H9 (cell line): ENCODE data around the gene GSPT2. TPM values are rescaled to one million over a fixed set of nuclear protein-coding genes. Genes with fewer than 3 reads are reported as not detected.

Experiments
- DNase-seq: peaks from one replicate; pipeline ENCODE4 v3.0.0-alpha.2; 2017
- H2AFZ ChIP-seq: one replicate; pipeline ENCODE4 v1.6.1; 2013; ENCODE audit warnings: mild to moderate bottlenecking, low read length, control low read depth, moderate library complexity
- H2AK5ac ChIP-seq: 2 replicates; pipeline ENCODE4 v1.6.1; 2013; ENCODE audit warnings: low read length, control low read depth, mixed read lengths; ENCODE audit not compliant: insufficient read length
- H2BK120ac ChIP-seq: one replicate; pipeline ENCODE4 v1.6.1; 2013; ENCODE audit warnings: low read depth, mild to moderate bottlenecking, low read length, control low read depth, inconsistent platforms; ENCODE audit not compliant: poor library complexity, severe bottlenecking
- H2BK12ac ChIP-seq: 2 replicates; pipeline ENCODE4 v1.6.1; 2013; ENCODE audit warnings: low read length, control low read depth, mixed read lengths, low read depth; ENCODE audit not compliant: insufficient read length
- H2BK15ac ChIP-seq: 2 replicates; pipeline ENCODE4 v1.6.1; 2013; ENCODE audit warnings: low read depth, low read length, control low read depth
- H2BK20ac ChIP-seq: one replicate; pipeline ENCODE4 v1.6.1; 2013; ENCODE audit warnings: low read depth, mild to moderate bottlenecking, low read length, control low read depth, inconsistent platforms; ENCODE audit not compliant: poor library complexity, severe bottlenecking
- H2BK5ac ChIP-seq: 2 replicates; pipeline ENCODE4 v1.6.1; 2013; ENCODE audit warnings: low read length, control low read depth, mixed read lengths; ENCODE audit not compliant: insufficient read length
- H3K14ac ChIP-seq: 2 replicates; pipeline ENCODE4 v1.6.1; 2013; ENCODE audit warnings: low read length, control low read depth; ENCODE audit not compliant: insufficient read depth
- H3K18ac ChIP-seq: 2 replicates; pipeline ENCODE4 v1.6.1; 2013; ENCODE audit warnings: low read depth, mild to moderate bottlenecking, mixed read lengths, low read length, control low read depth; ENCODE audit not compliant: insufficient read length
- H3K23ac ChIP-seq: 2 replicates; pipeline ENCODE4 v1.6.1; 2013; ENCODE audit warnings: low read length, control low read depth, mixed read lengths, low read depth; ENCODE audit not compliant: insufficient read length
- H3K23me2 ChIP-seq: 2 replicates; pipeline ENCODE4 v1.6.1; 2013; ENCODE audit warnings: low read depth, mild to moderate bottlenecking, mixed read lengths, low read length, control low read depth; ENCODE audit not compliant: insufficient read length, poor library complexity, severe bottlenecking
- H3K27ac ChIP-seq: 2 replicates; pipeline ENCODE4 v1.5.1; 2013; ENCODE audit warnings: low read length, control low read depth, mixed read lengths, low read depth; ENCODE audit not compliant: insufficient read length
- H3K27me3 ChIP-seq: 2 replicates; pipeline ENCODE4 v1.6.1; 2013; ENCODE audit warnings: low read length, control low read depth, inconsistent platforms; ENCODE audit not compliant: insufficient read depth
- H3K4ac ChIP-seq: 2 replicates; pipeline ENCODE4 v1.6.1; 2013; ENCODE audit warnings: low read depth, mild to moderate bottlenecking, control low read depth, inconsistent platforms, low read length, moderate library complexity
- H3K4me1 ChIP-seq: 2 replicates; pipeline ENCODE4 v1.6.1; 2013; ENCODE audit warnings: low read length, control low read depth, inconsistent platforms; ENCODE audit not compliant: insufficient read depth
- H3K4me2 ChIP-seq: 2 replicates; pipeline ENCODE4 v1.6.1; 2013; ENCODE audit warnings: low read length, control low read depth, mixed read lengths; ENCODE audit not compliant: insufficient read length, insufficient read depth
- H3K56ac ChIP-seq: 2 replicates; pipeline ENCODE4 v1.6.1; 2013; ENCODE audit warnings: low read depth, mild to moderate bottlenecking, mixed read lengths, low read length, control low read depth; ENCODE audit not compliant: insufficient read length
- H3K79me1 ChIP-seq: 2 replicates; pipeline ENCODE4 v1.6.1; 2013; ENCODE audit warnings: low read depth, mild to moderate bottlenecking, moderate library complexity, low read length, control low read depth, inconsistent platforms; ENCODE audit not compliant: insufficient read depth, poor library complexity, severe bottlenecking
- H3K79me2 ChIP-seq: 2 replicates; pipeline ENCODE4 v1.6.1; 2013; ENCODE audit warnings: low read length, control low read depth, inconsistent platforms; ENCODE audit not compliant: insufficient read depth
- H3K9ac ChIP-seq: 2 replicates; pipeline ENCODE4 v1.6.1; 2013; ENCODE audit warnings: low read length, control low read depth, mixed read lengths; ENCODE audit not compliant: insufficient read length; ENCODE audit errors: extremely low read depth
- H3K9me3 ChIP-seq: one replicate; pipeline ENCODE4 v1.6.1; 2013; ENCODE audit warnings: low read depth, low read length, inconsistent platforms; ENCODE audit not compliant: control insufficient read depth
- H3T11ph ChIP-seq: one replicate; pipeline ENCODE4 v1.6.1; 2013; ENCODE audit warnings: mild to moderate bottlenecking, low read length, control low read depth, inconsistent platforms
- H4K20me1 ChIP-seq: one replicate; pipeline ENCODE4 v1.6.1; 2013; ENCODE audit not compliant: control insufficient read depth, insufficient read length, insufficient read depth
- H4K5ac ChIP-seq: 2 replicates; pipeline ENCODE4 v1.6.1; 2013; ENCODE audit warnings: low read depth, mild to moderate bottlenecking, mixed read lengths, low read length, control low read depth; ENCODE audit not compliant: insufficient read length
- H4K8ac ChIP-seq: replicated peaks from 2 replicates; pipeline ENCODE4 v1.6.1; 2013; ENCODE audit warnings: low read length, control low read depth, mixed read lengths, low read depth; ENCODE audit not compliant: insufficient read length
- H4K91ac ChIP-seq: 2 replicates; pipeline ENCODE4 v1.6.1; 2013; ENCODE audit warnings: low read depth, mild to moderate bottlenecking, moderate library complexity, mixed read lengths, low read length, control low read depth; ENCODE audit not compliant: insufficient read length
- H3K27ac Mint-ChIP-seq, 3 experiments: 2 replicates in 2 of 3; 3 replicates in 1 of 3; pipeline ENCODE4 v1.8.0; 2020 to 2021; ENCODE audit warnings: mixed read lengths in 3 of 3, mild to moderate bottlenecking in 1 of 3, moderate library complexity in 1 of 3
- H3K27me3 Mint-ChIP-seq: 2 replicates; pipeline ENCODE4 v1.8.0; 2021; ENCODE audit warnings: low read depth, mild to moderate bottlenecking, moderate library complexity, mixed read lengths
- H3K36me3 Mint-ChIP-seq, 3 experiments: 2 replicates in 2 of 3; 3 replicates in 1 of 3; pipeline ENCODE4 v1.8.0; 2020 to 2021; ENCODE audit warnings: low read depth in 3 of 3, mixed read lengths in 3 of 3; ENCODE audit not compliant: insufficient read depth in 1 of 3
- H3K4me1 Mint-ChIP-seq, 2 experiments: 2 replicates each; pipeline ENCODE4 v1.8.0; 2020; ENCODE audit warnings: mixed read lengths in 2 of 2
- H3K4me3 Mint-ChIP-seq, 2 experiments: 2 replicates in 1 of 2; 3 replicates in 1 of 2; pipeline ENCODE4 v1.8.0; 2020 to 2021; ENCODE audit warnings: mild to moderate bottlenecking in 2 of 2, mixed read lengths in 2 of 2, moderate library complexity in 1 of 2
- H3K9me3 Mint-ChIP-seq, 2 experiments: 2 replicates in 1 of 2; 3 replicates in 1 of 2; pipeline ENCODE4 v1.8.0; 2020; ENCODE audit warnings: mild to moderate bottlenecking in 2 of 2, mixed read lengths in 2 of 2, moderate library complexity in 1 of 2
- WGBS: extraction: QIAGEN DNeasy Blood & Tissue Kit; methylation state at CpG from one replicate; pipeline ENCODE4 v1.1.7; 2013; ENCODE audit warnings: missing lambda C conversion rate, low lambda C conversion rate, mixed read lengths; ENCODE audit not compliant: insufficient read length; ENCODE audit errors: extremely low coverage; 5-methylcytosine and 5-hydroxymethylcytosine counted together
- total RNA-seq: library from RNA; stranded (reverse); gene quantifications from 2 replicates; pipeline ENCODE4 v1.2.1, GENCODE V29; 2021
- TF ChIP-seq, protein P1 (sequence below): fragments of 200-600 bp; sonication (generic); conservative IDR thresholded peaks from 3 replicates; pipeline ENCODE4 v1.8.0; 2021; ENCODE audit warnings: antibody characterized with exemption, mild to moderate bottlenecking

The GSPT2 gene
- total RNA-seq, 1 experiment from 2014 or later = 53.2 TPM

DNA sequence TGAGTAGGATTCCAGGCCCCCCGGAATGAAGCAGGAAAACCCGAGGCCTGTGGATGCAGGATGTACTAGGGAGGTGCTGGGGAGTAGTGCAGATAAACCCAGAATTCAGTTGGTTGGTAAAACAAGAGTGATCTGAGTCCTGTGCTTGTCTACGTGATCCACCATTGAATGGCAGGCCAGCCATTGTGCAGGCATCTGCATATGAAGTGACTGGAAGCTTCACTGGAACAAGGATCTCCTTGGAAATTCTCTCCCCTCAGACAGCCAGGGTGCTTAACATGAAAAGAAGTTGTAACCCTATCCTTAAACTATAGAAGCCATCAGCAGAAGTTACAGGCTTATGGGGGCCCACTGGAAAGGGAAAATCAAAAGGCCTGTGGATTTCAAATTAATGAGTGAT, 656 bp upstream of the GSPT2 start:
- Histone ChIP-seq H3K23me2 (peaks cover 10% of the 10 kb centered on the region), H2BK20ac (no peak overlapping the region), H2AFZ (no peak overlapping the region), H4K91ac (no peak overlapping the region), H3K4me2 (peak overlapping the region; percentile 91), H4K8ac (no peak overlapping the region), H3K79me1 (no peaks in the 10 kb centered on the region), H3K27me3 (no peaks in the 10 kb centered on the region), H2BK12ac (no peak overlapping the region), H2AK5ac (no peak overlapping the region), H2BK120ac (no peak overlapping the region), H2BK5ac (no peak overlapping the region), H3K4ac (no peak overlapping the region), H3K79me2 (peaks cover 4% of the 10 kb centered on the region; the same call in 1 of the 2 replicates), H4K5ac (no peak overlapping the region), H3K4me1 (no peaks in the 10 kb centered on the region), H3K23ac (no peak overlapping the region), H3K9ac (no peak overlapping the region), H3K56ac (no peak overlapping the region), H3T11ph (no peak overlapping the region), H4K20me1 (no peaks in the 10 kb centered on the region), H3K27ac (peak overlapping the region; percentile 41), H2BK15ac (no peak overlapping the region), H3K18ac (no peak overlapping the region), H3K9me3 (no peaks in the 10 kb centered on the region), H3K14ac (no peak overlapping the region)
- Mint-ChIP-seq H3K27ac (peak overlapping the region; percentile 60 to 90 (median 83); a peak in 6 of 7 replicates), H3K27me3 (no peaks in the 10 kb centered on the region), H3K4me3 (peak overlapping the region; percentile 79 to 90), H3K9me3 (peaks cover 62 to 67% of the 10 kb centered on the region in 2 experiments), H3K36me3 (peaks cover 13 to 32% (median 27%) of the 10 kb centered on the region in 3 experiments; a peak in 6 of 7 replicates), H3K4me1 (peaks cover 7 to 23% of the 10 kb centered on the region in 2 experiments)
- DNase-seq = peak; percentile 40
- WGBS = no CpG with 5 or more reads among the region's 3 CpGs
- TF ChIP-seq, protein P1, sequence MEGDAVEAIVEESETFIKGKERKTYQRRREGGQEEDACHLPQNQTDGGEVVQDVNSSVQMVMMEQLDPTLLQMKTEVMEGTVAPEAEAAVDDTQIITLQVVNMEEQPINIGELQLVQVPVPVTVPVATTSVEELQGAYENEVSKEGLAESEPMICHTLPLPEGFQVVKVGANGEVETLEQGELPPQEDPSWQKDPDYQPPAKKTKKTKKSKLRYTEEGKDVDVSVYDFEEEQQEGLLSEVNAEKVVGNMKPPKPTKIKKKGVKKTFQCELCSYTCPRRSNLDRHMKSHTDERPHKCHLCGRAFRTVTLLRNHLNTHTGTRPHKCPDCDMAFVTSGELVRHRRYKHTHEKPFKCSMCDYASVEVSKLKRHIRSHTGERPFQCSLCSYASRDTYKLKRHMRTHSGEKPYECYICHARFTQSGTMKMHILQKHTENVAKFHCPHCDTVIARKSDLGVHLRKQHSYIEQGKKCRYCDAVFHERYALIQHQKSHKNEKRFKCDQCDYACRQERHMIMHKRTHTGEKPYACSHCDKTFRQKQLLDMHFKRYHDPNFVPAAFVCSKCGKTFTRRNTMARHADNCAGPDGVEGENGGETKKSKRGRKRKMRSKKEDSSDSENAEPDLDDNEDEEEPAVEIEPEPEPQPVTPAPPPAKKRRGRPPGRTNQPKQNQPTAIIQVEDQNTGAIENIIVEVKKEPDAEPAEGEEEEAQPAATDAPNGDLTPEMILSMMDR = no peak
